Activated CD4-positive, alpha-beta T cell treated with anti-CD3 and anti-CD28 coated beads, Interleukin-2, Interleukin-4, amounts not matched to agents 100 ng/mL and 50 ng/mL, durations not matched to agents 16 hours and 8 hours (primary cell): ENCODE data around the gene TSPAN9.

Source experiments
- DNase-seq: peaks from one replicate; pipeline ENCODE4 v3.0.0-alpha.2; 2020; ENCODE audit warnings: low spot score

Gene TSPAN9

GRCh38 chr12:3317481-3317815 lies 240.3 kb downstream of the TSPAN9 start:
- no peak for DNase-seq

GRCh38 chr12:3317841-3318501 lies 240.8 kb downstream of the TSPAN9 start:
- no peak for DNase-seq

GRCh38 chr12:3319723-3320492 lies 242.7 kb downstream of the TSPAN9 start:
- DNase-seq, result no peak

GRCh38 chr12:3320881-3321509 lies 243.8 kb downstream of the TSPAN9 start:
- DNase-seq, result no peak

DNA sequence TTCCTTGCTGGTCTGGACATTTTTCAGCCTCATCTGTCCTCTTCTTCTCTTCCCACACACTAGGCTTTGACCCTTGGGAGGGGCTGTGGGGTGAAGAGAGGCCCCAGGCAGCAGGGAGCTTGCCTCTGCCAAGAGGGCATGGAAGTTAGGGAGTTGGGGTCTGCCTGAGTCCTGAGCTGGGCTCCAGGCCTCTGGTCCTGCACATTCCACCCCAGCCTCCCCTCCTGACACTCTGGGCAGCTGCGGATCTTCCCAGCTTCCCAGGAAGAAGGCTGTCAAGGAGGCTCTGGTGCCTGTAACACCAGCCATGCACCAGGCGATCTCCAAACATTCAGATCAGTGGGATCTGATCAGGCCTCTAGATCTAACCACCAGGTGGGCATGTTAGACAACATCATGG lies 244.7 kb downstream of the TSPAN9 start:
- no peak for DNase-seq

DNA sequence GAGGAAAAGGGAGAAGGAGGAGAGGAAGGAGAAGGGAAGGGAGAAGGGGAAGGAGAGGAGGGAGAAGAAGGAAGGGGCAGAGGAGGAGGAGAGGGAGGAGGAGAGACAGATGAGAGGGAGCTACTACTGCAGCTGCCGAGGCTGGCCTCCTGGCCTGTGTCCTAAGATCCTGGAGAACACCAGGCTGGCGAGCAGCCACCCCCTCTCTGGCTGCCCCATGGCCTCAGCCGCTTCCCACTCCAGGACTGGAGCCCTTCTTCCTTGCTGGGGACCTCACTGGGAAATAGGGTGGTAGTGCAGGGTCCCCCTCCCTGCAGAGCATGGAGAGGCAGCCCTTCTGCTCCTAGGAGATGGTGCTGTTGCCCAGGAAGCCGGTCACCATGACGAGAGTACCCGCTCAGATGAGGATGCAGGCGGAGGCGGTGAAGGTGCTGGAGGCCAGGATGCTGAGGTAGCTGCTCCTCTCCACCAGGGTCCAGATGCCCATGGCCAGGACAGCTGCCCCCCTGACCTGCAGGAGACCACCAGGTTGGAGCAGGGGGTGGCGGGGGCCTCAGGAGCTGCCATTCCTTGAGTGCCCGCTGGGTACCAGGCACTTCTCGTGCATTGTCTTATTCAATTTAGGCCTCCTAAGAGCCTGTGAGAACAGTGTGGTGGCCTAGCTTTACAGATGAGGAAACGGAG lies 246.0 kb downstream of the TSPAN9 start:
- DNase-seq, result no peak

GRCh38 chr12:3325736-3326135 lies 248.6 kb downstream of the TSPAN9 start:
- DNase-seq, result no peak

DNA sequence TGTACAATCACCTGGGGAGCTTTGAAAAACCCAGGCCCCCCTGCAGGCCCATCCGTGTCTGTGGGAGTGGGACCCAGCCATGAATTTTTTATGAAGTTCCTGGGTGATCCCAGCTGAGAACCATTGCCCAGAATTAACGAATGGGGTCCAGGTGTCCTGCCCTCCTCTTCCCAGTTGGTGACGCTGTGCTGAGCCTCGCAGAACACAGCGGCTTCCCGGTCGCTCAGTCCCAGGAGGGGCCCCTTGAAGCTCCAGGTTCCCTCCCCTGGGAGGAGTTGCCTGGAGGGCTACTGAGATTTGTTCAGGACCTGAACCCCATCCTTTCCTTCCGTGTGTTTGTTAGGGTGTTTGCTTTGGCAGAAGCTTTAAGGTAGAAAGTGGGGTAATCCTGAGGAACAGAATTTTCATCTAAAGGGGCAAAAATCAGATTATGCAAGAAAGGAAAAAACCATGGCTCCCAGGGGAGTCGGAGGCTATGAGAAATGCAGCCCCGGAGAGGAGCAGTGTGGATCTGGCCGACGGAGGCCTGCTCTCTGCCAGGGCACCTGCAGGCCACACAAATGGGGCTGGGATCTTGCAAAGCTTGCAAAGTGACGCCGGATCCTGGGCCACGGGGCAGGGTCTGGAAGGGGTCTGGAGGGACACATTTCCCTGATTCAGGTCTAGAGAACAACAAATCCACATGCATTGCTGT lies 249.1 kb downstream of the TSPAN9 start:
- no peak for DNase-seq

GRCh38 chr12:3326850-3327780 lies 249.9 kb downstream of the TSPAN9 start:
- DNase-seq, result no peak

DNA sequence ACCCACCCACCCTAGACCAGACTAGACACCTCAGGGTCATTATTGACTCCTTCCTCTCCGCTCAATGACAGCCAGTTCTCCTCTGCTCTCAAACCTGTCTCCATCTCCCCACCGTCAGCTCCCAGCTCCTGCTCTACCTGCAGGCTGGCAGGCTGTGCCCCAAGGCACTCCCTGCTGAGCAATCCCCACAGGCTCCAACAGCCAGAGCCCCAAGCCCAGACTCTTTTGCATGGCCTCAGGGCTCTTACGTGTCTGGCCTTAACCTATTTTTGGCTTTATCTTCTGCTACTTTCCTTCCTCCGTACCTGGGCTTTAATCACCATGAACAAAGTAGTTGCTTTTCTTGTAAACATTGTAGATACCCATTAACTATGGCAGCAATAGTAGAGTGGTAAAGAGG lies 250.9 kb downstream of the TSPAN9 start:
- no peak for DNase-seq

- DNase-seq, result no peak
These were observed 251.4 kb downstream of the TSPAN9 start for GRCh38 chr12:3328571-3328970.

GRCh38 chr12:3329361-3329760 lies 252.2 kb downstream of the TSPAN9 start:
- no peak for DNase-seq

DNA sequence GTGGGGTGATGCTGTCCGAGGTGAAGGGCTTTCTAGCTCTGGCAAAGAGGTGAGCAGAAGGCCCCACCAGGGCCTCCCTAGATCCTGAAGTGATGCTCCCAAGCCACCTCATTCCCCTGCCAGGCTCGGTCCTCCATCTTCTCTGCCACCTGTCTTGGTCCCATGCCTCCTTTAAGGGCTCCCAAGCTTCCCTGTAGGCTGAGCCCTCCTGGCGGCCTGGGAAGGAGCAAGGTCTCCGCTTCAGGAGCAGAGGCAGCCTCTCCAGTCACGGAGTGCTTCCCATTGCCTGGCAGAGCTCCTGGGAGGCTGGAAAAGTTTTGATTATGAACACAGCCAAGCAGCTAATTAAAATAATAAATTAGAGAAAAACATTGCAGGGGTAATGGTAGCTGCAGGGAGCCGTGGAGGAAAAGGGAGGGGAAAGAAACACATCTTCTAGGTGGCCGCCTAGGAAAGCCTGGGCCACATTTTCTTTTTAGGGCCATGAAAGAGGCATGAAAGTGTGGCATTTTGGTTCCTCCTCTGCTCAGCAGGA lies 253.9 kb downstream of the TSPAN9 start:
- no peak for DNase-seq

DNA sequence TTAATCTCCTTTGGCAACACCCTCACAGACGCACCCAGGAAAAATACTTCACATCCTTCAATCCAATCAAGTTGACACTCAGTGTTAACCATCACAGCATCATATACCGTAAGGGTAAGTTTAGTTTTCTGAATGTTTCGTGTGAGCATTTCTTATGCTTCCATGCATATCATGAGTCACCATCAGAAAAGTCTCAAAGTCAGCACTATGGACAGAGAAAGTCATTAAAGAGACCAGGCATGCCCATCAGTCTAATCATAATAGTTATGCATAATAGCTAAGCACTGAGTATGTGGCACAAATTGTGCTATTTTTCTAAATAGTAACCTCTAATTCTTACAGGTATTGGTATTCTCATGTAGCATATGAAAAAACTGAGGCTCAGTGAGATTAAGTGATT lies 255.0 kb downstream of the TSPAN9 start:
- no peak for DNase-seq

DNA sequence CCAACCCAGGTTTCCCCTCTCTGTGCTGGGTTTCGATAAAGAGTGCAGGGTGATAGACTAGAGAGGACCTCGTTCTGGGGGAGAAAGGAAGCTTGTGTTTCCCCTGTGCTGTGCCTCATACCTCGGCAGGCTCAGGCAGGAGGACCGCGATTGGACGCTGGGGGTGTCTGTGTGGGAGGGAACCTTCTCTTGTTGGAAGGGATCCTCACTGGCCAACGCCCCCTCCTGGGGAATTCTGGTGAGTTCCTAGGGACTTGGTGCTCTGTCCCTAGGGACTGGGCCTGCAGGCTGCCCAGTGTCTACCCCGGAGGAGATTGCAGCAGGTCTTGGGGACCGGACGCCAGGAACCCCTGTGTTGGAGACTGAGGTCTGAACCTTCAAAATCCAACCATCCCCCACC lies 256.4 kb downstream of the TSPAN9 start:
- DNase-seq, result no peak

- DNase-seq, result no peak
These were observed 256.8 kb downstream of the TSPAN9 start for GRCh38 chr12:3333991-3334391.

- DNase-seq, result no peak
These were observed 257.9 kb downstream of the TSPAN9 start for GRCh38 chr12:3335078-3335487.
